Aorta (tissue), 5 donors: ENCODE data around the gene RNF151. TPM values are rescaled to one million over a fixed set of nuclear protein-coding genes. Genes with fewer than 3 reads are reported as not detected.
A peak's percentile ranks its signal among the peaks of the same experiment; 100 is the strongest.

Source experiments
- ATAC-seq: fragments of 200-7000 bp; cut with Tn5 transposase; one replicate; pipeline ENCODE4 v1.9.1; 2022; ENCODE audit warnings: moderate library complexity; ENCODE audit not compliant: low FRiP score
- DNase-seq, 2 donors: peaks; one replicate each; pipeline ENCODE4 v3.0.0-alpha.2; 2020
- H3K27ac ChIP-seq, 2 donors: one replicate each; pipeline ENCODE4 v1.5.1; 2013; ENCODE audit warnings: low read length in 2 of 2, mild to moderate bottlenecking in 2 of 2, moderate library complexity in 2 of 2, control low read depth in 1 of 2, inconsistent platforms in 1 of 2, low read depth in 1 of 2
- H3K27me3 ChIP-seq, 2 donors: one replicate each; pipeline ENCODE4 v1.6.1; 2013; ENCODE audit warnings: control low read depth in 1 of 2, low read length in 1 of 2, mild to moderate bottlenecking in 1 of 2, moderate library complexity in 1 of 2; ENCODE audit not compliant: insufficient read depth in 2 of 2, control insufficient read depth in 1 of 2
- H3K36me3 ChIP-seq, 2 donors: one replicate each; pipeline ENCODE4 v1.6.1; 2013; ENCODE audit warnings: control low read depth in 1 of 2, low read length in 1 of 2, mild to moderate bottlenecking in 1 of 2; ENCODE audit not compliant: insufficient read depth in 2 of 2, control insufficient read depth in 1 of 2
- H3K4me1 ChIP-seq, 2 donors: one replicate each; pipeline ENCODE4 v1.6.1; 2013; ENCODE audit warnings: low read length in 2 of 2, control low read depth in 1 of 2, mild to moderate bottlenecking in 1 of 2, moderate library complexity in 1 of 2; ENCODE audit not compliant: insufficient read depth in 2 of 2, control insufficient read depth in 1 of 2
- H3K4me3 ChIP-seq, 2 donors: one replicate each; pipeline ENCODE4 v1.5.1; 2013; ENCODE audit warnings: low read length in 2 of 2, control low read depth in 1 of 2, mild to moderate bottlenecking in 1 of 2
- H3K9me3 ChIP-seq: one replicate; pipeline ENCODE4 v1.6.1; 2013; ENCODE audit warnings: mild to moderate bottlenecking, low read length; ENCODE audit not compliant: control insufficient read depth
- WGBS, 2 donors: extraction: QIAGEN DNeasy Blood & Tissue Kit; methylation state at CpG; one replicate each; pipeline ENCODE4 v1.1.7; 2013; 5-methylcytosine and 5-hydroxymethylcytosine counted together
- intact Hi-C, 2 donors: fragments of 100-400 bp; cut with DNase I; formaldehyde crosslinking; loops; one replicate each; pipeline versions ENCODE4 v1.14.2 to v1.15.0; 2022
- polyA plus RNA-seq, 2 donors: library from polyadenylated mRNA; stranded (reverse); fragments of 200-250 nt; gene quantifications; one replicate each; pipeline ENCODE4 v1.2.3, GENCODE V29; 2013
- total RNA-seq, 2 donors: library from RNA; stranded (reverse); fragmentation: NEBNext Ultra II Directional; extraction: Animal tissue kit (Norgen Biotek cat#: 25700); gene quantifications; one replicate each; pipeline ENCODE4 v1.2.1, GENCODE V29; 2021
- donor health status: healthy with polysubstance abuse.
- donor health status: Bipolar disorder and iron deficiency.
- donor health status: DM: no; HTN: no; CAD: no.
- donor health status: DM: no; HTN: no; CAD: no.
- donor health status: DM: yes; HTN: yes; CAD: no.

Gene RNF151
- total and polyA plus RNA-seq, 4 donors = not detected

DNA sequence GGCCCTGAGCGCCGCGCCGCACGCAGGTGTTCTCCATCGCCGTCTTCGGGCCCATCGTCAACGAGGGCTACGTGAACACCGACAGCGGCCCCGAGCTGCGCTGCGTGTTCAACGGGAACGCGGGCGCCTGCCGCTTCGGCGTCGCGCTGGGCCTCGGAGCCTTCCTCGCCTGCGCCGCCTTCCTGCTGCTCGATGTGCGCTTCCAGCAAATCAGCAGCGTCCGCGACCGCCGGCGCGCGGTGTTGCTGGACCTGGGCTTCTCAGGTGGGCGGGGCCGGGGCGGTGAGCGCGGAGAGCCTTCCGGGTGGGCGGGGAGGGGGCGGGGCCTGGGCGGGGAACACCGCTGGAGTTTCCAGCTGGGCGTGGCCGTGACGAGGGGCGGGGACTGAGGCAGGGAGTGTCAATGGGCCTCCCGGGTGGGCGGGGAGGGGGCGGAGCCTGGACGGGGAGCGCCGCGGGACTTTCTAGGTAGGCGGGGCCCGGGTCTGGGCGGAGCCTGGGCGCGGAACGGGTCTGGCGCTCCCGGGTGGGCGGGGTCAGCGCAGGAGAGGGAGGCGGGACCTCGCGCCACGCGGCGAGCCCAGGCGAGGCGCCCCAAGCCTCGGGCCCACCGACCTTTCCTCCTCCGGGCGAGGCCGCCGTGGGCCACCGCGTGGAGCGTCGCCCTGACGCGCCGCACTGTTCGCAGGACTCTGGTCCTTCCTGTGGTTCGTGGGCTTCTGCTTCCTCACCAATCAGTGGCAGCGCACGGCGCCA lies 25.5 kb downstream of the RNF151 start:
- ATAC-seq (peak; percentile 91), DNase-seq (peak; percentile 98)
- WGBS, 2 donors = 3% methylated on average over 49 to 96 of the region's 96 CpGs
- no peaks in the 10 kb centered on the region for H3K9me3 ChIP-seq
- no peaks in the 10 kb centered on the region for H3K27me3 ChIP-seq
- H3K36me3 ChIP-seq = no peaks in the 10 kb centered on the region
- no peaks in the 10 kb centered on the region for H3K4me1 ChIP-seq
- intact Hi-C loops = no loop called here
- H3K27ac ChIP-seq = no peak overlapping the region
- H3K4me3 ChIP-seq = no peak overlapping the region

GRCh38 chr16:1992704-1993317 lies 26.2 kb downstream of the RNF151 start:
- H3K9me3 ChIP-seq = no peaks in the 10 kb centered on the region
- no peaks in the 10 kb centered on the region for H3K36me3 ChIP-seq
- peak; percentile 19 for ATAC-seq
- intact Hi-C loops = no loop called here
- no peaks in the 10 kb centered on the region for H3K27me3 ChIP-seq
- DNase-seq = no peak
- no peak overlapping the region for H3K4me3 ChIP-seq
- H3K27ac ChIP-seq = no peak overlapping the region
- no peaks in the 10 kb centered on the region for H3K4me1 ChIP-seq
- 40 to 41% methylated on average over 46 to 50 of the region's 50 CpGs for WGBS, 2 donors

DNA sequence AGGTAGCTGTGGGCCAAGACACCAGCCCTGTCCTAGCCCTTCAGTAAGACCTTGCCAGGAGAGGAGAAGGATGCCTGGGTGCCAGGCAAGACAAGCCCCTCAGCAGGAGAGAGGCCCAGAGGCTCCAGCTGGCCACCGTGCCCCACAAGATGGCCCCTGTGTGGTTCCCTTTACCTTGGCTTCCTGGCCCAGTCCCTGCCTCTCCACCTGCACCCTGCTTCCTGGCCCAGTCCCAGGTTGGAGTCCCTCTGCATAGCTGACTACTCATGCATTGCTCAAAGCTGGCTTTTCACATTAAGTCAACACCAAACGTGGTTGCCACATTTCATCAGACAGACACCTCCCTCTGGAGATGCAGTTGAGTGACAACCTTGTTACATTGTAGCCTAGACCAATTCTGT lies 27.1 kb downstream of the RNF151 start:
- no peaks in the 10 kb centered on the region for H3K4me1 ChIP-seq
- H3K27me3 ChIP-seq = no peaks in the 10 kb centered on the region
- ATAC-seq = no peak
- H3K36me3 ChIP-seq = peaks cover 0 to 2% of the 10 kb centered on the region in 2 donors
- H3K9me3 ChIP-seq = no peaks in the 10 kb centered on the region
- H3K27ac ChIP-seq = no peak overlapping the region
- intact Hi-C loops = no loop called here
- no peak overlapping the region for H3K4me3 ChIP-seq
- DNase-seq = no peak
- WGBS, 2 donors = 51 to 52% methylated on average over 2 of the region's 2 CpGs

- Histone ChIP-seq H3K27me3 (no peaks in the 10 kb centered on the region), H3K9me3 (no peaks in the 10 kb centered on the region), H3K36me3 (peaks cover 0 to 17% of the 10 kb centered on the region in 2 donors), H3K4me3 (no peak overlapping the region), H3K27ac (no peak overlapping the region), H3K4me1 (no peaks in the 10 kb centered on the region)
- DNase-seq = no peak
- ATAC-seq = no peak
- WGBS, 2 donors = 85 to 87% methylated on average over 23 to 26 of the region's 26 CpGs
- intact Hi-C loops = no loop called here
These were observed 31.1 kb downstream of the RNF151 start for GRCh38 chr16:1997494-1998359.

DNA sequence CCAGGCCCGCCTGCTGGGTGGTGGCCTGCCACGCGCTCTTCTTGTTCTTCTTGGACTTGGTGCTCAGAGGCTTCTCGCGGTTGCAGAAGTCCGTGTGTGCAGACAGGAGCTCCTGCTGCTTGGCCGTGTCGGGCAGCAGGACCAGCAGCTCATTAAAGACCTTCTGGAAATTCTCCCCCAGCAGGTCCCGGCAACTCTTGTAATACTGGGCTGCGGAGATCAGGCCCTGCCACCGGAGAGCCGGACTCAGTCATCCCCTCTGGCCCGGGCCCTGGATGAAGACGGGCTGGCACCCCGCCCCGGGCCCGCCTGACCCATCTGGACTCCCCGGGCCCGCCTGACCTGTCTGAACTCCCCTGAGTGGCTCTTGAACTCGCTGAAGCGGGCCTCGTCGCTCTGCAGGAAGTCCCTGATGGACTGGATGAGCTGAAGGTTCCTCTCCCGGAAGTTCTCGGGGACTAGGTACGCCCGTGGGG lies 31.7 kb downstream of the RNF151 start:
- Histone ChIP-seq H3K27me3 (no peaks in the 10 kb centered on the region), H3K4me3 (no peak overlapping the region), H3K9me3 (no peaks in the 10 kb centered on the region), H3K4me1 (no peaks in the 10 kb centered on the region), H3K27ac (no peak overlapping the region), H3K36me3 (peaks cover 0 to 17% of the 10 kb centered on the region in 2 donors)
- 93 to 94% methylated on average over 26 to 27 of the region's 27 CpGs for WGBS, 2 donors
- ATAC-seq (no peak), DNase-seq (no peak)
- intact Hi-C loops = no loop called here

GRCh38 chr16:1998852-1999801 lies 32.5 kb downstream of the RNF151 start:
- H3K27me3 ChIP-seq = no peaks in the 10 kb centered on the region

GRCh38 chr16:1999866-2000514 lies 33.3 kb downstream of the RNF151 start:
- intact Hi-C loops = no loop called here
- 88 to 90% methylated on average over 27 to 28 of the region's 28 CpGs for WGBS, 2 donors
- Histone ChIP-seq H3K36me3 (peaks cover 0 to 17% of the 10 kb centered on the region in 2 donors), H3K9me3 (no peaks in the 10 kb centered on the region), H3K27me3 (no peaks in the 10 kb centered on the region), H3K27ac (no peak overlapping the region), H3K4me1 (no peaks in the 10 kb centered on the region), H3K4me3 (no peak overlapping the region)
- DNase-seq = no peak
- ATAC-seq = no peak

More at GRCh38 chr16:1998852-1999801, 32.5 kb downstream of the RNF151 start:
- 92 to 93% methylated on average over 35 to 39 of the region's 39 CpGs for WGBS, 2 donors
- DNase-seq (no peak), ATAC-seq (no peak)
- no peak overlapping the region for H3K27ac ChIP-seq
- intact Hi-C loops = no loop called here
- H3K4me1 ChIP-seq = no peaks in the 10 kb centered on the region
- H3K36me3 ChIP-seq = peaks cover 0 to 17% of the 10 kb centered on the region in 2 donors
- no peaks in the 10 kb centered on the region for H3K9me3 ChIP-seq
- no peak overlapping the region for H3K4me3 ChIP-seq
